ENCODE results near the gene POU2F2. TPM values are rescaled to one million over a fixed set of nuclear protein-coding genes. Genes with fewer than 3 reads are reported as not detected.

POU2F2 gene
- total and polyA plus RNA-seq, 2 experiments from 2014 or later, result 2.3 to 4.6 TPM

DNA sequence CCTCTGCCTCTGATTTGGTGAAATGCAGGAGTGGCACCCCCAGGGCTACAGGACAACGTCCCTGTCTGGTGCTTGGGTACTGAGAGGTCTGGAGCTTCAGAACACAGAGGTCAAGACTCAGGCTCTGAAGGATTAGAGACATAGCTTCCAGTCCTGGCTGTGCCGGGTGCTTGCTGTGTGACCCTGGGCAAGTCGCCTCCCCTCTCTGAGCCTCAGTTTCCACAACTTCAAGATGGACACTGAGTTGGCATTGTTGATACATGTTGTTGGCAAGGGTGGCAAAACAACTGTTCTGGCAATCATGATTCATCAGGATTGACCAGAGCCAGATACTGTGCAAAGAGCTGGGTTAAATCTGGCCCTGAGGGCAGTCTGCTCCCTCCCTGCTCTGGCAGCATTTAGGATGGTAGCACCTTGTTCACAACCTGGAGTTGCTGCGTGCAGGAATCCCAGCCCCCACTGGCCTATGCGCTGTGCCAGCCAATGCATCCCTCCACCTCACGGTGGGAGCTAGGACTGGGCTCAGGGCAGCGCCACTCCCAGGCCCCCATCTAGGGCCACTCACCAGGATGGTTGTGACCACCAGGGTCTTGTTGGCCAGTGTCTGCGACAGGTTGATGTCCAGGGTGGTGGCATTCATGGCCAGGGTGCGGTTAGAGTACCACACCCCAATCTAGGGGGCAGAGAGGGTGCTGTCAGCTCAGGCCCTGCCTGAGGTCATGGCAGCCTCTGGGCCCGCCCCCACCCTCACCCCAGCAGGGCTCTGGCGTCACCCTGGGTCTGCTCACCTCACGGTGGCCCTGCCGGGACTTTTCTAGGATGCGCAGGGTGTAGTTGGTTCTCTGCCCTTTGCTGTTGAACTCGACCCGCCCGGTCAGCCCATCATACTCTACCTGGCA, 79.0 kb downstream of the POU2F2 start:
- H3K9me3 Mint-ChIP-seq, result no peaks in the 10 kb centered on the region; the same call in 2 of the 3 replicates
- H3K27me3 ChIP-seq (ENCODE audit: insufficient read depth), result no peaks in the 10 kb centered on the region
- no peak overlapping the region for H3K27ac Mint-ChIP-seq
- no peaks in the 10 kb centered on the region for H3K9me2 ChIP-seq (ENCODE audit: insufficient read depth)
- H3K4me1 Mint-ChIP-seq, result no peaks in the 10 kb centered on the region
- no peak overlapping the region for H3K27ac ChIP-seq (ENCODE audit: low read depth)
- peaks cover 70% of the 10 kb centered on the region for H3K36me3 Mint-ChIP-seq (ENCODE audit: low read depth)
- no peak overlapping the region for H3K4me3 Mint-ChIP-seq
- peaks cover 8% of the 10 kb centered on the region for H3K27me3 Mint-ChIP-seq (ENCODE audit: insufficient read depth, low read depth, poor library complexity)
- no peak overlapping the region for H3K4me2 ChIP-seq
- H4K20me1 ChIP-seq (replicated peaks; ENCODE audit: insufficient read depth), result peaks cover 4% of the 10 kb centered on the region; the same call in 1 of the 2 replicates
- ATAC-seq, result no peak
- H3K4me3 ChIP-seq, result no peak overlapping the region
- no peak overlapping the region for H2AFZ ChIP-seq
- peaks cover 2% of the 10 kb centered on the region; the same call in 1 of the 2 replicates for H3F3A ChIP-seq (replicated peaks; ENCODE audit: low read depth)
- H3K79me2 ChIP-seq (replicated peaks; ENCODE audit: insufficient read depth), result no peaks in the 10 kb centered on the region
- DNase-seq (ENCODE audit: low spot score), result no peak
- TF ChIP-seq STAT1 (IDR thresholded peaks at IDR 0.05; ENCODE audit: unreplicated experiment) (no peak), POLR2AphosphoS5 (IDR thresholded peaks at IDR 0.05; ENCODE audit: low read depth) (no peak), JUNB (IDR thresholded peaks at IDR 0.05; ENCODE audit: unreplicated experiment) (no peak), EZH2 (IDR thresholded peaks at IDR 0.05; ENCODE audit: low read depth, unreplicated experiment) (no peak), EZH2phosphoT487 (IDR thresholded peaks at IDR 0.05; ENCODE audit: unreplicated experiment) (no peak), CREB1 (CRISPR knock-in tag; IDR thresholded peaks at IDR 0.05; ENCODE audit: low read depth) (no peak), NANOG (IDR thresholded peaks at IDR 0.05; ENCODE audit: borderline replicate concordance) (no peak)
- TF ChIP-seq, protein P1, sequence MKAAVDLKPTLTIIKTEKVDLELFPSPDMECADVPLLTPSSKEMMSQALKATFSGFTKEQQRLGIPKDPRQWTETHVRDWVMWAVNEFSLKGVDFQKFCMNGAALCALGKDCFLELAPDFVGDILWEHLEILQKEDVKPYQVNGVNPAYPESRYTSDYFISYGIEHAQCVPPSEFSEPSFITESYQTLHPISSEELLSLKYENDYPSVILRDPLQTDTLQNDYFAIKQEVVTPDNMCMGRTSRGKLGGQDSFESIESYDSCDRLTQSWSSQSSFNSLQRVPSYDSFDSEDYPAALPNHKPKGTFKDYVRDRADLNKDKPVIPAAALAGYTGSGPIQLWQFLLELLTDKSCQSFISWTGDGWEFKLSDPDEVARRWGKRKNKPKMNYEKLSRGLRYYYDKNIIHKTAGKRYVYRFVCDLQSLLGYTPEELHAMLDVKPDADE (IDR thresholded peaks at IDR 0.05), result no peak
- TF ChIP-seq, protein P2, sequence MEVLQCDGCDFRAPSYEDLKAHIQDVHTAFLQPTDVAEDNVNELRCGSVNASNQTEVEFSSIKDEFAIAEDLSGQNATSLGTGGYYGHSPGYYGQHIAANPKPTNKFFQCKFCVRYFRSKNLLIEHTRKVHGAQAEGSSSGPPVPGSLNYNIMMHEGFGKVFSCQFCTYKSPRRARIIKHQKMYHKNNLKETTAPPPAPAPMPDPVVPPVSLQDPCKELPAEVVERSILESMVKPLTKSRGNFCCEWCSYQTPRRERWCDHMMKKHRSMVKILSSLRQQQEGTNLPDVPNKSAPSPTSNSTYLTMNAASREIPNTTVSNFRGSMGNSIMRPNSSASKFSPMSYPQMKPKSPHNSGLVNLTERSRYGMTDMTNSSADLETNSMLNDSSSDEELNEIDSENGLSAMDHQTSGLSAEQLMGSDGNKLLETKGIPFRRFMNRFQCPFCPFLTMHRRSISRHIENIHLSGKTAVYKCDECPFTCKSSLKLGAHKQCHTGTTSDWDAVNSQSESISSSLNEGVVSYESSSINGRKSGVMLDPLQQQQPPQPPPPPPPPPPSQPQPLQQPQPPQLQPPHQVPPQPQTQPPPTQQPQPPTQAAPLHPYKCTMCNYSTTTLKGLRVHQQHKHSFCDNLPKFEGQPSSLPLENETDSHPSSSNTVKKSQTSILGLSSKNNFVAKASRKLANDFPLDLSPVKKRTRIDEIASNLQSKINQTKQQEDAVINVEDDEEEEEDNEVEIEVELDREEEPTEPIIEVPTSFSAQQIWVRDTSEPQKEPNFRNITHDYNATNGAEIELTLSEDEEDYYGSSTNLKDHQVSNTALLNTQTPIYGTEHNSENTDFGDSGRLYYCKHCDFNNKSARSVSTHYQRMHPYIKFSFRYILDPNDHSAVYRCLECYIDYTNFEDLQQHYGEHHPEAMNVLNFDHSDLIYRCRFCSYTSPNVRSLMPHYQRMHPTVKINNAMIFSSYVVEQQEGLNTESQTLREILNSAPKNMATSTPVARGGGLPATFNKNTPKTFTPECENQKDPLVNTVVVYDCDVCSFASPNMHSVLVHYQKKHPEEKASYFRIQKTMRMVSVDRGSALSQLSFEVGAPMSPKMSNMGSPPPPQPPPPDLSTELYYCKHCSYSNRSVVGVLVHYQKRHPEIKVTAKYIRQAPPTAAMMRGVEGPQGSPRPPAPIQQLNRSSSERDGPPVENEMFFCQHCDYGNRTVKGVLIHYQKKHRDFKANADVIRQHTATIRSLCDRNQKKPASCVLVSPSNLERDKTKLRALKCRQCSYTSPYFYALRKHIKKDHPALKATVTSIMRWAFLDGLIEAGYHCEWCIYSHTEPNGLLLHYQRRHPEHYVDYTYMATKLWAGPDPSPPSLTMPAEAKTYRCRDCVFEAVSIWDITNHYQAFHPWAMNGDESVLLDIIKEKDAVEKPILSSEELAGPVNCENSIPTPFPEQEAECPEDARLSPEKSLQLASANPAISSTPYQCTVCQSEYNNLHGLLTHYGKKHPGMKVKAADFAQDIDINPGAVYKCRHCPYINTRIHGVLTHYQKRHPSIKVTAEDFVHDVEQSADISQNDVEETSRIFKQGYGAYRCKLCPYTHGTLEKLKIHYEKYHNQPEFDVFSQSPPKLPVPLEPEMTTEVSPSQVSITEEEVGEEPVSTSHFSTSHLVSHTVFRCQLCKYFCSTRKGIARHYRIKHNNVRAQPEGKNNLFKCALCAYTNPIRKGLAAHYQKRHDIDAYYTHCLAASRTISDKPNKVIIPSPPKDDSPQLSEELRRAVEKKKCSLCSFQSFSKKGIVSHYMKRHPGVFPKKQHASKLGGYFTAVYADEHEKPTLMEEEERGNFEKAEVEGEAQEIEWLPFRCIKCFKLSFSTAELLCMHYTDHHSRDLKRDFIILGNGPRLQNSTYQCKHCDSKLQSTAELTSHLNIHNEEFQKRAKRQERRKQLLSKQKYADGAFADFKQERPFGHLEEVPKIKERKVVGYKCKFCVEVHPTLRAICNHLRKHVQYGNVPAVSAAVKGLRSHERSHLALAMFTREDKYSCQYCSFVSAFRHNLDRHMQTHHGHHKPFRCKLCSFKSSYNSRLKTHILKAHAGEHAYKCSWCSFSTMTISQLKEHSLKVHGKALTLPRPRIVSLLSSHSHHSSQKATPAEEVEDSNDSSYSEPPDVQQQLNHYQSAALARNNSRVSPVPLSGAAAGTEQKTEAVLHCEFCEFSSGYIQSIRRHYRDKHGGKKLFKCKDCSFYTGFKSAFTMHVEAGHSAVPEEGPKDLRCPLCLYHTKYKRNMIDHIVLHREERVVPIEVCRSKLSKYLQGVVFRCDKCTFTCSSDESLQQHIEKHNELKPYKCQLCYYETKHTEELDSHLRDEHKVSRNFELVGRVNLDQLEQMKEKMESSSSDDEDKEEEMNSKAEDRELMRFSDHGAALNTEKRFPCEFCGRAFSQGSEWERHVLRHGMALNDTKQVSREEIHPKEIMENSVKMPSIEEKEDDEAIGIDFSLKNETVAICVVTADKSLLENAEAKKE (CRISPR knock-in tag; IDR thresholded peaks at IDR 0.05), result no peak
- TF ChIP-seq, protein P3, sequence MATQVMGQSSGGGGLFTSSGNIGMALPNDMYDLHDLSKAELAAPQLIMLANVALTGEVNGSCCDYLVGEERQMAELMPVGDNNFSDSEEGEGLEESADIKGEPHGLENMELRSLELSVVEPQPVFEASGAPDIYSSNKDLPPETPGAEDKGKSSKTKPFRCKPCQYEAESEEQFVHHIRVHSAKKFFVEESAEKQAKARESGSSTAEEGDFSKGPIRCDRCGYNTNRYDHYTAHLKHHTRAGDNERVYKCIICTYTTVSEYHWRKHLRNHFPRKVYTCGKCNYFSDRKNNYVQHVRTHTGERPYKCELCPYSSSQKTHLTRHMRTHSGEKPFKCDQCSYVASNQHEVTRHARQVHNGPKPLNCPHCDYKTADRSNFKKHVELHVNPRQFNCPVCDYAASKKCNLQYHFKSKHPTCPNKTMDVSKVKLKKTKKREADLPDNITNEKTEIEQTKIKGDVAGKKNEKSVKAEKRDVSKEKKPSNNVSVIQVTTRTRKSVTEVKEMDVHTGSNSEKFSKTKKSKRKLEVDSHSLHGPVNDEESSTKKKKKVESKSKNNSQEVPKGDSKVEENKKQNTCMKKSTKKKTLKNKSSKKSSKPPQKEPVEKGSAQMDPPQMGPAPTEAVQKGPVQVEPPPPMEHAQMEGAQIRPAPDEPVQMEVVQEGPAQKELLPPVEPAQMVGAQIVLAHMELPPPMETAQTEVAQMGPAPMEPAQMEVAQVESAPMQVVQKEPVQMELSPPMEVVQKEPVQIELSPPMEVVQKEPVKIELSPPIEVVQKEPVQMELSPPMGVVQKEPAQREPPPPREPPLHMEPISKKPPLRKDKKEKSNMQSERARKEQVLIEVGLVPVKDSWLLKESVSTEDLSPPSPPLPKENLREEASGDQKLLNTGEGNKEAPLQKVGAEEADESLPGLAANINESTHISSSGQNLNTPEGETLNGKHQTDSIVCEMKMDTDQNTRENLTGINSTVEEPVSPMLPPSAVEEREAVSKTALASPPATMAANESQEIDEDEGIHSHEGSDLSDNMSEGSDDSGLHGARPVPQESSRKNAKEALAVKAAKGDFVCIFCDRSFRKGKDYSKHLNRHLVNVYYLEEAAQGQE (IDR thresholded peaks at IDR 0.05; ENCODE audit: unreplicated experiment), result no peak
- TF ChIP-seq, protein P4, sequence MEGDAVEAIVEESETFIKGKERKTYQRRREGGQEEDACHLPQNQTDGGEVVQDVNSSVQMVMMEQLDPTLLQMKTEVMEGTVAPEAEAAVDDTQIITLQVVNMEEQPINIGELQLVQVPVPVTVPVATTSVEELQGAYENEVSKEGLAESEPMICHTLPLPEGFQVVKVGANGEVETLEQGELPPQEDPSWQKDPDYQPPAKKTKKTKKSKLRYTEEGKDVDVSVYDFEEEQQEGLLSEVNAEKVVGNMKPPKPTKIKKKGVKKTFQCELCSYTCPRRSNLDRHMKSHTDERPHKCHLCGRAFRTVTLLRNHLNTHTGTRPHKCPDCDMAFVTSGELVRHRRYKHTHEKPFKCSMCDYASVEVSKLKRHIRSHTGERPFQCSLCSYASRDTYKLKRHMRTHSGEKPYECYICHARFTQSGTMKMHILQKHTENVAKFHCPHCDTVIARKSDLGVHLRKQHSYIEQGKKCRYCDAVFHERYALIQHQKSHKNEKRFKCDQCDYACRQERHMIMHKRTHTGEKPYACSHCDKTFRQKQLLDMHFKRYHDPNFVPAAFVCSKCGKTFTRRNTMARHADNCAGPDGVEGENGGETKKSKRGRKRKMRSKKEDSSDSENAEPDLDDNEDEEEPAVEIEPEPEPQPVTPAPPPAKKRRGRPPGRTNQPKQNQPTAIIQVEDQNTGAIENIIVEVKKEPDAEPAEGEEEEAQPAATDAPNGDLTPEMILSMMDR (conservative IDR thresholded peaks at IDR 0.05; ENCODE audit: low read depth in 2 of 2), result no peak
- H3K4me1 ChIP-seq (ENCODE audit: insufficient read depth), result no peaks in the 10 kb centered on the region
- H3K36me3 ChIP-seq (ENCODE audit: insufficient read depth), result peaks cover 13% of the 10 kb centered on the region

Measured in GM23338 (cell line).